ENCODE measurements around the gene RPTOR.

The RPTOR gene

DNA sequence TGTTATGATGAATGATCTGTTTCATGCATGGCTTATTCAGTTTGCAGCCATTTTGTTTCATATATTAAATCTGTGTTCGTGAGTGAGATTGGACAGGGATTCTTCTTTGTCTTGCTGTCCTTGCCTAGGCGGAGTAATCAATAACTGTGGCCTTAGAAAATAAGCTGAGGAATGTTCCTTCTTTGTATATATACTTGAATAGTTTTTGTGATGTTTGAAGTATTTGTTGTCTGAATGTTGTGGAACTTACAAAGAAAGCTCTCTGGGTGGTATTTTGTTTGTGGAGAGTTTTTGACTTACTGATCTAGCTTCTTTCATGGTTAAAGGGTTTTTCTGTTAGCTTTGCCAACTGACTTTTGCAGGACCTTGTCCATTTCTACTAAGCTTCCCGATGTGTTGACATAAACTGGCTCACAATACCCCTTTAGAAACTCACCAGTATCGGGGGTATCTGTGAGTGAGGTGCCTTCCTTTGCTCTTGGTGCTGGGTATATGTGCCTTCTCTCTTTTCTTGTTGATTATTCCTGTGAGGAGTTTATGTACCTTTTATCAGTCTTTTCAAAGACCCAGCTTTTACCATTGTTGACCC is 166.2 kb downstream of the RPTOR start:
- TF ChIP-seq, protein P1, sequence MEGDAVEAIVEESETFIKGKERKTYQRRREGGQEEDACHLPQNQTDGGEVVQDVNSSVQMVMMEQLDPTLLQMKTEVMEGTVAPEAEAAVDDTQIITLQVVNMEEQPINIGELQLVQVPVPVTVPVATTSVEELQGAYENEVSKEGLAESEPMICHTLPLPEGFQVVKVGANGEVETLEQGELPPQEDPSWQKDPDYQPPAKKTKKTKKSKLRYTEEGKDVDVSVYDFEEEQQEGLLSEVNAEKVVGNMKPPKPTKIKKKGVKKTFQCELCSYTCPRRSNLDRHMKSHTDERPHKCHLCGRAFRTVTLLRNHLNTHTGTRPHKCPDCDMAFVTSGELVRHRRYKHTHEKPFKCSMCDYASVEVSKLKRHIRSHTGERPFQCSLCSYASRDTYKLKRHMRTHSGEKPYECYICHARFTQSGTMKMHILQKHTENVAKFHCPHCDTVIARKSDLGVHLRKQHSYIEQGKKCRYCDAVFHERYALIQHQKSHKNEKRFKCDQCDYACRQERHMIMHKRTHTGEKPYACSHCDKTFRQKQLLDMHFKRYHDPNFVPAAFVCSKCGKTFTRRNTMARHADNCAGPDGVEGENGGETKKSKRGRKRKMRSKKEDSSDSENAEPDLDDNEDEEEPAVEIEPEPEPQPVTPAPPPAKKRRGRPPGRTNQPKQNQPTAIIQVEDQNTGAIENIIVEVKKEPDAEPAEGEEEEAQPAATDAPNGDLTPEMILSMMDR (IDR thresholded peaks at IDR 0.05; ENCODE audit: low read depth, low read length), result no peak
- H3K4me3 ChIP-seq (ENCODE audit: low read depth, low read length), result no peak overlapping the region
- no peaks in the 10 kb centered on the region for H3K9me3 ChIP-seq
- H3K27me3 ChIP-seq, result no peaks in the 10 kb centered on the region
- H3K36me3 ChIP-seq, result peaks cover 3% of the 10 kb centered on the region; the same call in 1 of the 2 replicates
- H3K4me1 ChIP-seq, result peaks cover 27% of the 10 kb centered on the region
- no peak for DNase-seq

DNA sequence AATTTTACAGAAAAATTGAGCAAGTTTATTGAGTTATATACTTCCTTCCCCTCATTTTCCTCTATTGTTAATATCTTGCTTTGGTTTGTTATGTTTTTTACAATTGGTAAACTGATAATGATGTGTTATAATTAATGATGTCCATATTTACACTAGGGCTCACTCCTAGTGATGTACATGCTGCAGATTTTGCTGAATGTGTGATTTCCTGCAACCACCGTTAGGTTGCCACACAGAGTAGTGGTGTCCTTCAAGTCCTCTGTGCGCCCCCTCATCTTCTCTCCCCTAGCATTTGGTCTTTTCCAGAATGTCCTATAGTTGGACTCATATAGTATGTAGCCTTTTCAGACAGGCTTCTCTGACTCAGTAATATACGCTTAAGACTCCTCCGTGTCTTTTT is 167.5 kb downstream of the RPTOR start:
- H3K36me3 ChIP-seq, result peaks cover 3% of the 10 kb centered on the region; the same call in 1 of the 2 replicates
- H3K9me3 ChIP-seq, result no peaks in the 10 kb centered on the region
- peaks cover 19% of the 10 kb centered on the region for H3K4me1 ChIP-seq
- TF ChIP-seq, protein P1 (IDR thresholded peaks at IDR 0.05; ENCODE audit: low read depth, low read length), result no peak
- no peak overlapping the region for H3K4me3 ChIP-seq (ENCODE audit: low read depth, low read length)
- DNase-seq, result no peak
- H3K27me3 ChIP-seq, result no peaks in the 10 kb centered on the region

DNA sequence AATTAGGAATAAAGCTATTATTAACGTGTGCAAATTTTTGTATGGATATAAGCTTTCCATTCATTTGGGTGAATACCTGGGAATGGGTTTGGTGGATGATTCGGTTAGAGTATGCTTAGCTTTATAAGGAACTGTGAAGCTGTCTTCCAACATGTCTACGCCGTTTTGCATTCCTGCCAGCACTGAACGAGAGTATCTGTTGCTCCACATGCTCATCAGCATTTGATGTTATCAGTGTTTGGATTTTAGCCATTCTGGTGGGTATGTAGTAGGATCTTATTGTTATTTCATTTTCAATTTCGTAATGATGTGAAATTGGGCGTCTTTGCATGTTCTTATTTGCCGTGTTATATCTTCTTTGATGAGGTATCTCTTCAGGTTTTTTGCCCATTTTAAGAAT is 168.0 kb downstream of the RPTOR start:
- DNase-seq, result no peak
- H3K27me3 ChIP-seq, result no peaks in the 10 kb centered on the region
- TF ChIP-seq, protein P1 (IDR thresholded peaks at IDR 0.05; ENCODE audit: low read depth, low read length), result no peak
- peaks cover 3% of the 10 kb centered on the region; the same call in 1 of the 2 replicates for H3K36me3 ChIP-seq
- H3K9me3 ChIP-seq, result no peaks in the 10 kb centered on the region
- no peak overlapping the region for H3K4me3 ChIP-seq (ENCODE audit: low read depth, low read length)
- peaks cover 23% of the 10 kb centered on the region for H3K4me1 ChIP-seq

DNA sequence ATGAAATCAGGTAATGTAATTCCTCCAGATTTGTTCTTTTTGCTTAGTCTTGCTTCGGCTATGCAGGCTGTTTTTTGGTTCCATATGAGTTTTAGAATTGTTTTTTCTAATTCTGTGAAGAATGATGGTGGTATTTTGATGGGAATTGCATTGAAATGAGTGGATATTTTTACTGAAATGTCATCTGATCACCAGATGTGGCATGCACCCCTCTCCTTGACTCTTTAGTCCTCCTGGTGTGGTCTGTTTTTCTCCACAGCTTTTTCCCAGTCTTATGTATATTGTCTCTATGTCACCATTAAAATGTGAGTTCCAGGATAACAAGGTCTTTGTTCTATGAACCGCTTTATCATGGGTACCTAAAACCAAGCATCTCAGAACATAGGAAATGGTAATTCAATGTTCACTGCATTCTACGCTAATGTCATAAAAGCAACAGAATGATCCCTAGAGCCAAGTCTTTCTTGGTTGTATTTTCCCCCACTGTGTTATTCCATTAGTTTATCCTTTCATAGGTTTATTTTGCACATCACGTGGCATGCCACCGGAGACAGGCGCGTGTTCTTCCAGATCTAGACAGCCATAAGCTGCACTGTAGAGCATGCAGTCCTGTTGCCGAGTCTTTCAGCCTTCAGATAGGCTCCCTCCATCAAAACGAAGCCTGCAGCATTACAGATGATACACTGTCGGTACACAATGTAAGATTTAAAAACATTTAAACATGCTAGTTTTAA is 172.5 kb downstream of the RPTOR start:
- Histone ChIP-seq H3K27me3 (no peaks in the 10 kb centered on the region), H3K4me1 (peaks cover 35% of the 10 kb centered on the region), H3K36me3 (no peaks in the 10 kb centered on the region), H3K4me3 (ENCODE audit: low read depth, low read length) (peak overlapping the region; percentile 19), H3K9me3 (no peaks in the 10 kb centered on the region)
- DNase-seq, result no peak
- TF ChIP-seq, protein P1 (IDR thresholded peaks at IDR 0.05; ENCODE audit: low read depth, low read length), result no peak

DNA sequence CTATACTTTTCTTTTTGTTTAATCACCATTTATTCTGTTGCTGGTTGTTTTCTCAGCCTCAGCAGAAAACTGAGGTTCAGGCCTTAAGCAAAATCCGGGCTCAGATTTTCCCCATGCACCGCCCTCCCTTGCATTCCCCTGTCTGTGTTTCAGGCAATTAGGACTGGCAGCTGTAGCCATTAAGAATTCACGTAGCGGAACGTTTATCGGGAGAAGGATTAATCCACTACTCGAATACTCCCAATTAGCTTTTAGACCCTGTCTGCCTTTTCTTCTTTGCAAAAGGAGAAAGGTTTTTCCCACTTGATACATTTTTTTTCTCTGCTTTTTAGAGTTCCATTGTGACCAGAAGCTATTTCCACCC is 173.1 kb downstream of the RPTOR start:
- H3K4me3 ChIP-seq (ENCODE audit: low read depth, low read length), result peak overlapping the region; percentile 19
- H3K9me3 ChIP-seq, result no peaks in the 10 kb centered on the region
- H3K27me3 ChIP-seq, result no peaks in the 10 kb centered on the region
- peaks cover 30% of the 10 kb centered on the region for H3K4me1 ChIP-seq
- no peaks in the 10 kb centered on the region for H3K36me3 ChIP-seq
- DNase-seq, result no peak
- TF ChIP-seq, protein P1 (IDR thresholded peaks at IDR 0.05; ENCODE audit: low read depth, low read length), result no peak

DNA sequence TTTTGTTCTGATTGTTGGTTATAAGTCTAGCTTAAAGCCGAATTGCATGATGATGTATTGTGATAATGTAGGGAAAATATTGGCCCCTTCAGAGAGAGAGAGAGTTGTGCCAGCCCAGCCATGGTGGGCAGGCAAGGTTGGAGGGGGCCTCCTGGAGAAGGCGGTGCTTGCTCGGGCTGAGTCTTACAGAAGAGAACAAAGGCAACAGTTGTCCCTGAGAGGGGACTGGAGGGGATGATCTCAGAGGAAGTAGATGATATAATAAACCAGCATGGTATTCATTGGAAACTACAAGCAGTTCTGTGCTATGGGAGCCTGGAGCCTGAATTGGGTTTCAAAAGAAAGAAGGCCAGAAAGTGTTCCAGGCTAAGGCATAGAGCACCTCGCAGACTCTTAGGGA is 173.8 kb downstream of the RPTOR start:
- no peak overlapping the region for H3K4me3 ChIP-seq (ENCODE audit: low read depth, low read length)
- no peaks in the 10 kb centered on the region for H3K36me3 ChIP-seq
- peaks cover 25% of the 10 kb centered on the region for H3K4me1 ChIP-seq
- H3K27me3 ChIP-seq, result no peaks in the 10 kb centered on the region
- no peaks in the 10 kb centered on the region for H3K9me3 ChIP-seq
- no peak for DNase-seq
- TF ChIP-seq, protein P1 (IDR thresholded peaks at IDR 0.05; ENCODE audit: low read depth, low read length), result no peak

Measured in BE2C (cell line).